Hepatocyte (in vitro differentiated cells): ENCODE data around the gene ZHX3. TPM values are rescaled to one million over a fixed set of nuclear protein-coding genes. Genes with fewer than 3 reads are reported as not detected.

Experiments
- DNase-seq: peaks from one replicate; pipeline ENCODE4 v3.0.0-alpha.2; 2016; ENCODE audit warnings: low spot score
- H2AFZ ChIP-seq: fragments of 200-600 bp; sonication (generic); 2 replicates; pipeline ENCODE4 v1.6.0; 2016; ENCODE audit warnings: antibody characterized with exemption, mild to moderate bottlenecking
- H3K27ac ChIP-seq: fragments of 200-600 bp; sonication (generic); 2 replicates; pipeline ENCODE4 v1.5.1; 2016; ENCODE audit warnings: mild to moderate bottlenecking
- H3K27me3 ChIP-seq: fragments of 200-600 bp; sonication (generic); 2 replicates; pipeline ENCODE4 v1.6.1; 2016
- H3K36me3 ChIP-seq: fragments of 200-600 bp; sonication (generic); replicated peaks from 2 replicates; pipeline ENCODE4 v1.5.1; 2016; ENCODE audit warnings: low read depth; ENCODE audit not compliant: insufficient read depth
- H3K4me1 ChIP-seq: fragments of 200-600 bp; sonication (generic); 2 replicates; pipeline ENCODE4 v1.5.1; 2016; ENCODE audit warnings: mild to moderate bottlenecking, moderate library complexity; ENCODE audit not compliant: insufficient read depth
- H3K4me2 ChIP-seq: fragments of 200-600 bp; sonication (generic); 2 replicates; pipeline ENCODE4 v1.6.0; 2016
- H3K4me3 ChIP-seq: fragments of 200-600 bp; sonication (generic); 2 replicates; pipeline ENCODE4 v1.5.1; 2016; ENCODE audit warnings: mild to moderate bottlenecking
- H3K79me2 ChIP-seq: fragments of 200-600 bp; sonication (generic); 2 replicates; pipeline ENCODE4 v1.6.0; 2017; ENCODE audit warnings: mild to moderate bottlenecking
- H3K9me2 ChIP-seq: fragments of 200-600 bp; sonication (generic); replicated peaks from 2 replicates; pipeline ENCODE4 v1.6.0; 2017; ENCODE audit warnings: mild to moderate bottlenecking; ENCODE audit not compliant: insufficient read depth
- H3K9me3 ChIP-seq: fragments of 200-600 bp; sonication (generic); 2 replicates; pipeline ENCODE4 v1.5.1; 2016; ENCODE audit warnings: low read depth, mild to moderate bottlenecking
- H4K20me1 ChIP-seq: fragments of 200-600 bp; sonication (generic); 2 replicates; pipeline ENCODE4 v1.6.0; 2016; ENCODE audit warnings: mild to moderate bottlenecking; ENCODE audit not compliant: insufficient read depth, poor library complexity, severe bottlenecking
- CTCF ChIP-seq: fragments of 200-600 bp; sonication (generic); IDR thresholded peaks from 2 replicates; pipeline ENCODE4 v1.5.1; 2016; ENCODE audit warnings: antibody characterized with exemption, mild to moderate bottlenecking; ENCODE audit not compliant: poor library complexity
- EZH2 ChIP-seq: fragments of 200-600 bp; sonication (generic); IDR thresholded peaks from 2 replicates; pipeline ENCODE4 v1.6.1; 2016; ENCODE audit warnings: antibody characterized with exemption, mild to moderate bottlenecking, borderline replicate concordance
- EZH2phosphoT487 ChIP-seq: fragments of 200-600 bp; sonication (generic); IDR thresholded peaks from one replicate; pipeline ENCODE4 v1.6.1; 2018; ENCODE audit warnings: antibody characterized with exemption, mild to moderate bottlenecking, low read depth, moderate library complexity; ENCODE audit not compliant: unreplicated experiment, severe bottlenecking
- WGBS: methylation state at CpG from one replicate; pipeline ENCODE4 v1.1.6; 2016; ENCODE audit warnings: low lambda C conversion rate; ENCODE audit errors: missing lambda C conversion rate; 5-methylcytosine and 5-hydroxymethylcytosine counted together
- polyA plus RNA-seq: library from polyadenylated mRNA; unstranded; fragments of >200 nt; fragmentation: Nextera tagmentation; extraction: Ambion mirVana; gene quantifications from 2 replicates; pipeline ENCODE4 v1.2.1, GENCODE V29; 2016
- total RNA-seq: library from RNA; depleted of rRNA; stranded (reverse); fragments of >200 nt; gene quantifications from 2 replicates; pipeline ENCODE4 v1.2.3, GENCODE V29; 2014

ZHX3 gene
- total and polyA plus RNA-seq, 2 experiments from 2014 or later = 15.0 to 19.7 TPM

GRCh38 chr20:41306061-41306727 lies 11.3 kb downstream of the ZHX3 start:
- no peaks in the 10 kb centered on the region for H3K9me3 ChIP-seq
- no peak overlapping the region for H3K4me3 ChIP-seq
- no peak overlapping the region for H3K4me2 ChIP-seq
- no peaks in the 10 kb centered on the region for H3K36me3 ChIP-seq
- no peak for DNase-seq
- 90% methylated on average over 5 of the region's 5 CpGs for WGBS
- no peak overlapping the region for H2AFZ ChIP-seq
- peaks cover 14% of the 10 kb centered on the region for H3K4me1 ChIP-seq
- no peak for TF ChIP-seq EZH2phosphoT487
- TF ChIP-seq EZH2 = no peak
- TF ChIP-seq CTCF = no peak
- no peaks in the 10 kb centered on the region for H3K27me3 ChIP-seq
- H3K27ac ChIP-seq = no peak overlapping the region
- H3K79me2 ChIP-seq = peaks cover 81% of the 10 kb centered on the region
- H3K9me2 ChIP-seq = no peaks in the 10 kb centered on the region
- no peaks in the 10 kb centered on the region for H4K20me1 ChIP-seq

GRCh38 chr20:41304424-41305079 lies 13.0 kb downstream of the ZHX3 start:
- Histone ChIP-seq H3K9me3 (no peaks in the 10 kb centered on the region), H3K27me3 (no peaks in the 10 kb centered on the region), H2AFZ (no peak overlapping the region), H3K4me2 (no peak overlapping the region), H3K9me2 (no peaks in the 10 kb centered on the region), H3K27ac (no peak overlapping the region), H3K4me3 (no peak overlapping the region), H3K36me3 (no peaks in the 10 kb centered on the region), H3K4me1 (peaks cover 13% of the 10 kb centered on the region), H4K20me1 (no peaks in the 10 kb centered on the region), H3K79me2 (peaks cover 70% of the 10 kb centered on the region)
- 99% methylated on average over 3 of the region's 3 CpGs for WGBS
- no peak for DNase-seq
- TF ChIP-seq CTCF (no peak), EZH2phosphoT487 (no peak), EZH2 (no peak)

GRCh38 chr20:41304002-41304401 lies 13.5 kb downstream of the ZHX3 start:
- no peaks in the 10 kb centered on the region for H3K27me3 ChIP-seq
- no peaks in the 10 kb centered on the region for H3K9me3 ChIP-seq
- H3K9me2 ChIP-seq = no peaks in the 10 kb centered on the region
- H4K20me1 ChIP-seq = no peaks in the 10 kb centered on the region
- no peaks in the 10 kb centered on the region for H3K36me3 ChIP-seq
- H3K4me2 ChIP-seq = no peak overlapping the region
- H3K27ac ChIP-seq = no peak overlapping the region
- no peak for DNase-seq
- WGBS = 80% methylated on average over 1 of the region's 1 CpG
- TF ChIP-seq EZH2 (no peak), CTCF (no peak), EZH2phosphoT487 (no peak)
- H3K4me3 ChIP-seq = no peak overlapping the region
- H3K79me2 ChIP-seq = peaks cover 65% of the 10 kb centered on the region
- H2AFZ ChIP-seq = no peak overlapping the region
- H3K4me1 ChIP-seq = peaks cover 8% of the 10 kb centered on the region
